Fibroblast of villous mesenchyme (primary cell): ENCODE results near the gene WNT4. TPM values are rescaled to one million over a fixed set of nuclear protein-coding genes. Genes with fewer than 3 reads are reported as not detected.

Source experiments
- DNase-seq: peaks from one replicate; pipeline ENCODE4 v3.0.0-alpha.2; 2010; ENCODE audit warnings: low read depth
- H3K4me3 ChIP-seq: 2 replicates; pipeline ENCODE4 v1.5.1; 2011; ENCODE audit warnings: low read depth, mild to moderate bottlenecking, low read length
- CTCF ChIP-seq: IDR thresholded peaks from 2 replicates; pipeline ENCODE4 v1.5.1; 2012; ENCODE audit warnings: low read depth, mild to moderate bottlenecking, low read length; ENCODE audit not compliant: insufficient read depth
- total RNA-seq: library from RNA; depleted of rRNA; stranded (reverse); fragments of >200 nt; gene quantifications from 2 replicates; pipeline ENCODE4 v1.2.3, GENCODE V29; 2012

Gene WNT4
- total RNA-seq, 1 donor: 0.43 TPM

- TF ChIP-seq CTCF: no peak
- H3K4me3 ChIP-seq: no peak overlapping the region
- no peak for DNase-seq
These were observed 18.2 kb downstream of the WNT4 start for GRCh38 chr1:22124592-22125229.

GRCh38 chr1:22123901-22124404 lies 18.9 kb downstream of the WNT4 start:
- DNase-seq: no peak
- no peak for TF ChIP-seq CTCF
- no peak overlapping the region for H3K4me3 ChIP-seq

GRCh38 chr1:22123071-22123390 lies 19.9 kb downstream of the WNT4 start:
- H3K4me3 ChIP-seq: no peak overlapping the region
- DNase-seq: no peak
- no peak for TF ChIP-seq CTCF

GRCh38 chr1:22122273-22123070 lies 20.4 kb downstream of the WNT4 start:
- H3K4me3 ChIP-seq: no peak overlapping the region
- DNase-seq: no peak
- TF ChIP-seq CTCF: no peak

- H3K4me3 ChIP-seq: no peak overlapping the region
- DNase-seq: no peak
- TF ChIP-seq CTCF: no peak
These were observed 21.4 kb downstream of the WNT4 start for GRCh38 chr1:22121421-22121911.

- TF ChIP-seq CTCF: no peak
- no peak overlapping the region for H3K4me3 ChIP-seq
- DNase-seq: no peak
These were observed 22.5 kb downstream of the WNT4 start for GRCh38 chr1:22120469-22120790.
